HG03469 (cell line): ENCODE data around the gene HOXD4.

Experiments used
- ATAC-seq: cut with Tn5 transposase; IDR thresholded peaks from one replicate; pipeline ENCODE4 v1.9.1; 2021; ENCODE audit warnings: mild to moderate bottlenecking, moderate library complexity, moderate number of reproducible peaks; ENCODE audit not compliant: unreplicated experiment

HOXD4 gene

GRCh38 chr2:176156807-176157498, 5.6 kb downstream of the HOXD4 start, which contains the start of gene HOXD3:
Gene HOXD3, plus strand, starts transcription at chr2:176157307. Its CDS starts 11,808 bp downstream, at chr2:176169115.
- no peak for ATAC-seq

- no peak for ATAC-seq
Measured at GRCh38 chr2:176157499-176158185, 6.3 kb downstream of the HOXD4 start.

- ATAC-seq: no peak
Measured at GRCh38 chr2:176158186-176158591, 6.8 kb downstream of the HOXD4 start.

- no peak for ATAC-seq
Measured at GRCh38 chr2:176158855-176159662, 7.7 kb downstream of the HOXD4 start.

GRCh38 chr2:176159663-176160250, 8.4 kb downstream of the HOXD4 start:
- no peak for ATAC-seq

GRCh38 chr2:176160251-176160985, 9.1 kb downstream of the HOXD4 start:
- no peak for ATAC-seq

GRCh38 chr2:176160986-176161824, 9.9 kb downstream of the HOXD4 start:
- ATAC-seq: no peak

GRCh38 chr2:176161825-176162626, 10.7 kb downstream of the HOXD4 start:
- ATAC-seq: no peak

GRCh38 chr2:176162911-176163671, 11.7 kb downstream of the HOXD4 start:
- no peak for ATAC-seq

GRCh38 chr2:176163672-176164056, 12.3 kb downstream of the HOXD4 start:
- no peak for ATAC-seq

- ATAC-seq: no peak
Measured at GRCh38 chr2:176164201-176164600, 12.9 kb downstream of the HOXD4 start.

GRCh38 chr2:176164611-176165369, 13.4 kb downstream of the HOXD4 start:
- no peak for ATAC-seq

- no peak for ATAC-seq
Measured at GRCh38 chr2:176165370-176166050, 14.2 kb downstream of the HOXD4 start.

- ATAC-seq: no peak
Measured at GRCh38 chr2:176166272-176166671, 14.9 kb downstream of the HOXD4 start.

- ATAC-seq: no peak
Measured at GRCh38 chr2:176167398-176167797, 16.0 kb downstream of the HOXD4 start.

- ATAC-seq: no peak
Measured at GRCh38 chr2:176169181-176169580, 17.8 kb downstream of the HOXD4 start.

- ATAC-seq: no peak
Measured at GRCh38 chr2:176169711-176170110, 18.4 kb downstream of the HOXD4 start.
